OCI-LY7 (cell line): ENCODE results near the gene LRRC59. TPM values are rescaled to one million over a fixed set of nuclear protein-coding genes. Genes with fewer than 3 reads are reported as not detected.

Source experiments
- BruUV-seq: library from RNA; stranded (reverse); fragments of 400-500 nt; replicated peaks from 2 replicates; lab custom pipeline; 2021; lab: Mats Ljungman, UMichigan
- CTCF ChIA-PET: fragments of 300-600 bp; sonication (Branson Sonifier 250); formaldehyde crosslinking; loops from one replicate; lab custom pipeline; 2022; ENCODE audit warnings: antibody characterized with exemption; ENCODE audit not compliant: unreplicated experiment; lab: Charles Lee
- POLR2A ChIA-PET: fragments of 300-600 bp; sonication (Branson Sonifier 250); formaldehyde crosslinking; loops from one replicate; lab custom pipeline; 2022; ENCODE audit warnings: antibody characterized with exemption; lab: Charles Lee
- DNase-seq: peaks from one replicate; pipeline ENCODE4 v3.0.0-alpha.2; 2015; ENCODE audit warnings: low spot score
- H2AFZ ChIP-seq: fragments of 200-600 bp; sonication (generic), shearing (Covaris generic); 2 replicates; pipeline ENCODE4 v1.6.1; 2014; ENCODE audit warnings: mild to moderate bottlenecking, antibody characterized with exemption, low read length, moderate library complexity
- H3K27ac ChIP-seq: fragments of 200-600 bp; sonication (generic); 2 replicates; pipeline ENCODE4 v1.5.1; 2014; ENCODE audit warnings: mixed run types, low read depth, mild to moderate bottlenecking, moderate library complexity, low read length, inconsistent platforms; ENCODE audit not compliant: poor library complexity, severe bottlenecking
- H3K36me3 ChIP-seq: fragments of 200-600 bp; sonication (generic); 2 replicates; pipeline ENCODE4 v1.6.1; 2014; ENCODE audit warnings: mild to moderate bottlenecking, antibody characterized with exemption, low read length, moderate library complexity, mixed read lengths; ENCODE audit not compliant: insufficient read depth
- H3K4me1 ChIP-seq: fragments of 200-600 bp; sonication (generic); 2 replicates; pipeline ENCODE4 v1.5.1; 2014; ENCODE audit warnings: mild to moderate bottlenecking, low read length; ENCODE audit not compliant: insufficient read depth, poor library complexity, severe bottlenecking
- H3K4me2 ChIP-seq: fragments of 200-600 bp; sonication (generic); 2 replicates; pipeline ENCODE4 v1.6.1; 2014; ENCODE audit warnings: mild to moderate bottlenecking, low read length
- H3K4me3 ChIP-seq: fragments of 200-600 bp; sonication (generic); 2 replicates; pipeline ENCODE4 v1.5.1; 2014; ENCODE audit warnings: mild to moderate bottlenecking, low read depth, low read length; ENCODE audit not compliant: poor library complexity, severe bottlenecking
- H3K79me2 ChIP-seq: fragments of 200-600 bp; sonication (generic); 2 replicates; pipeline ENCODE4 v1.6.1; 2016; ENCODE audit warnings: low read depth, mild to moderate bottlenecking, low read length, moderate library complexity, mixed read lengths; ENCODE audit not compliant: insufficient read depth
- H3K9me2 ChIP-seq: fragments of 200-600 bp; sonication (generic); 2 replicates; pipeline ENCODE4 v1.6.1; 2016; ENCODE audit warnings: mild to moderate bottlenecking, low read length, mixed read lengths; ENCODE audit not compliant: insufficient read depth
- H3K9me3 ChIP-seq: fragments of 200-600 bp; sonication (generic); 2 replicates; pipeline ENCODE4 v1.6.1; 2014; ENCODE audit warnings: mild to moderate bottlenecking, mixed run types, low read length, mixed read lengths
- H4K20me1 ChIP-seq: fragments of 200-600 bp; sonication (generic); 2 replicates; pipeline ENCODE4 v1.6.1; 2014; ENCODE audit warnings: mild to moderate bottlenecking, antibody characterized with exemption, low read length, moderate library complexity, mixed read lengths; ENCODE audit not compliant: insufficient read depth
- EZH2phosphoT487 ChIP-seq: fragments of 200-600 bp; sonication (generic); IDR thresholded peaks from 2 replicates; pipeline ENCODE4 v1.6.1; 2018; ENCODE audit warnings: low read depth, borderline replicate concordance, mild to moderate bottlenecking, mixed run types, antibody characterized with exemption, low read length, moderate library complexity, mixed read lengths
- intact Hi-C: fragments of 100-400 bp; cut with micrococcal nuclease; formaldehyde crosslinking; loops from one replicate; pipeline ENCODE4 v1.10.0; 2022; ENCODE audit not compliant: unreplicated experiment
- total RNA-seq, 2 experiments: library from RNA; depleted of rRNA in 1 of 2; stranded (reverse); fragments of >200 nt in 1 of 2; shearing (Covaris generic) in 1 of 2; gene quantifications; 2 replicates each; pipeline ENCODE4 v1.2.3, GENCODE V29; 2014 to 2022
- TF ChIP-seq, protein P1 (sequence below): fragments of 200-600 bp; sonication (generic); conservative IDR thresholded peaks from 2 replicates; pipeline ENCODE4 v1.5.1; 2014; ENCODE audit warnings: mild to moderate bottlenecking, antibody characterized with exemption, low read length, moderate library complexity, mixed read lengths

LRRC59 gene
- total RNA-seq, 2 experiments from 2014 or later = 87.4 to 125 TPM

DNA sequence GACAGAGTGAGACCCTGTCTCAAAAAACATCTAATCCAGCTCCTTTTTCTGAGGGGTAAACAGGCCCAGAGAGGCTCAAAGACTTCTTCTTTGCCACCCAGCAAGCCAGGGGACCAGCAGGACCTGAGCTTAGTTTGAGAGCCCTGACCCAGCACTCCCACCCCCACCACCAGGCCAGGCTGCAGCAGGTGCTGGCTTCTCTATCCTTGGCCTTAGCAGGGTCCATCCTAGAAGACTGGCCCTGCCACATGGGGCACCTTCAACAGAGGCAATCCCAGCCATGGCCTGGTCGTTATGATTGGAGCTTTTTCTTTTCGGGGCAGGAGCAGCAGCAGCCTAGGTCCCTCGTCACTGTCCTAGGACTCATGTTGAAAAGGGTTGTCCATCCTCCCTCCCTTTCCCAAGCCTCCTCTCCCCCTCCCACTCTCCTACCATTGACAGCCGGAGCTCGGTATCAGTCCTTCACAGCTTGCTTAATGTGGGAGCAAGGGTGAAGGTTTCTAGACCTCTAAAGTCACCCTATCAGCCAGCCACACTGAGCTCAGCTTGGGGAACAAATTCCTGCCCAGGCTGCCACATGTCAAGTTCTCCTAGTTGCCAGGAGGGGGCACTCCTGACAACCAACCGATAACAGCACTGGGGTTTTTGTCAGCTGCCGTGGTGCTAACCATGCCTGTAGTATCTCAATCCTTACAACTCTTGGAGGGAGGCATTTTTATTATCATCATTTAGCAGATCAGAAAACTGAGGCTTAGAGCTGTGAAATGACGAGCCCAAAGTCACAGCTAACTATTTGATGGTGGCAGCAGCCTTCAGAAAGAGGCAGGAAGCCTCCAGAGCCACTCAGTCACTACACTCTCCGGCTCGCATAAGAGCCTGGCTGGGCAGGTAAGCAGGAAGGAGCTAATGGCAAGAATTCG, 35.5 kb downstream of the LRRC59 start:
- Histone ChIP-seq H3K79me2 (no peaks in the 10 kb centered on the region), H3K9me2 (no peaks in the 10 kb centered on the region), H3K36me3 (peaks cover 48% of the 10 kb centered on the region), H2AFZ (no peak overlapping the region), H3K4me2 (no peak overlapping the region), H4K20me1 (no peaks in the 10 kb centered on the region), H3K27ac (peak overlapping the region; percentile 17), H3K4me3 (no peak overlapping the region), H3K4me1 (peaks cover 4% of the 10 kb centered on the region), H3K9me3 (no peaks in the 10 kb centered on the region)
- intact Hi-C loops = loop anchor here (1.0 kb wide), 2 partner anchors 65 to 117 kb away; no protein-coding TSS in a partner anchor
- CTCF ChIA-PET = interaction anchor here (0.6 to 2.1 kb wide), 4 partner anchors 29 to 96 kb away, joined by 3 to 13 read pairs (median 6); no protein-coding TSS in a partner anchor
- no peak for TF ChIP-seq EZH2phosphoT487
- TF ChIP-seq, protein P1, sequence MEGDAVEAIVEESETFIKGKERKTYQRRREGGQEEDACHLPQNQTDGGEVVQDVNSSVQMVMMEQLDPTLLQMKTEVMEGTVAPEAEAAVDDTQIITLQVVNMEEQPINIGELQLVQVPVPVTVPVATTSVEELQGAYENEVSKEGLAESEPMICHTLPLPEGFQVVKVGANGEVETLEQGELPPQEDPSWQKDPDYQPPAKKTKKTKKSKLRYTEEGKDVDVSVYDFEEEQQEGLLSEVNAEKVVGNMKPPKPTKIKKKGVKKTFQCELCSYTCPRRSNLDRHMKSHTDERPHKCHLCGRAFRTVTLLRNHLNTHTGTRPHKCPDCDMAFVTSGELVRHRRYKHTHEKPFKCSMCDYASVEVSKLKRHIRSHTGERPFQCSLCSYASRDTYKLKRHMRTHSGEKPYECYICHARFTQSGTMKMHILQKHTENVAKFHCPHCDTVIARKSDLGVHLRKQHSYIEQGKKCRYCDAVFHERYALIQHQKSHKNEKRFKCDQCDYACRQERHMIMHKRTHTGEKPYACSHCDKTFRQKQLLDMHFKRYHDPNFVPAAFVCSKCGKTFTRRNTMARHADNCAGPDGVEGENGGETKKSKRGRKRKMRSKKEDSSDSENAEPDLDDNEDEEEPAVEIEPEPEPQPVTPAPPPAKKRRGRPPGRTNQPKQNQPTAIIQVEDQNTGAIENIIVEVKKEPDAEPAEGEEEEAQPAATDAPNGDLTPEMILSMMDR = peak; percentile 87
- DNase-seq = peak; percentile 77
- no TSS peak for BruUV-seq
- POLR2A ChIA-PET = interaction anchor here (0.7 to 3.2 kb wide), 5 partner anchors 10 to 446 kb away, joined by 4 to 17 read pairs (median 6); partner anchors contain the start of genes EME1, LRRC59 and MRPL27

DNA sequence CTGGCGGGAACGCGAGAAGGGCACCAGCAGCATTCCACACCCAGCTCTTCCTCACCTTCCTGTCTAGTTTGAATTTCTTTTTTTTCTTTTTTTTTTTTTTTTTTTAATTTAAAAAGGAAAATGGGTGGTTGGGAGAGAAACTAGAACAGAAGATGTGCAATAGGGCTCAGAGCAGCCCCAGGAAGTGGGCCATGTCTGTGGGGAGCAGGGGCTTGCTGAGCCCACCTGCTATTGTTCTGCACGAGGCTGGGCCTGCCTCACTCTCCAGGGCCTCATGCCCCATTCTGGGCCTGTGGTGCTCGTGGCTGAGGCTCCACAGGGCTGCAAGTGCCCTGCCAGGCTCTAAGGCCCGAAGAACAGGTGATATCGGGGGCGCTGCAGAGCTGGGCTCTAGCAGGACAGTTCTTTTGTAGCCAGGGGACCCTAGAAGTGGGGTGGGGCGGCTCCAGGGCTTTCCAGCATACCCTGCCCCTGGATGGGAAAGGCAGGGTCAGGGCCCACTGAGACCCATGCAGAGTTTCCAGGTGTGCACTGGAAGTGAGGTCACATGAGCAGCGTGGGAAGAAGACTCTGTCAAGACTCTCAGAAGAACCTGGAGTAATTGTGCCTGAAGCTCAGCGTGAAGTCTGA, 36.7 kb downstream of the LRRC59 start:
- Histone ChIP-seq H2AFZ (no peak overlapping the region), H3K4me2 (no peak overlapping the region), H3K36me3 (peaks cover 49% of the 10 kb centered on the region), H3K4me3 (no peak overlapping the region), H3K9me3 (no peaks in the 10 kb centered on the region), H3K9me2 (no peaks in the 10 kb centered on the region), H3K4me1 (peaks cover 4% of the 10 kb centered on the region), H4K20me1 (no peaks in the 10 kb centered on the region), H3K79me2 (no peaks in the 10 kb centered on the region), H3K27ac (no peak overlapping the region)
- CTCF ChIA-PET = interaction anchor here (0.6 to 2.1 kb wide), 2 partner anchors 30 to 65 kb away, joined by 9 to 13 read pairs; no protein-coding TSS in a partner anchor
- intact Hi-C loops = no loop called here
- TSS peak; percentile 75 for BruUV-seq
- POLR2A ChIA-PET = interaction anchor here (1.1 to 3.2 kb wide), 3 partner anchors 8 to 14 kb away, joined by 4 to 17 read pairs (median 4); partner anchors contain the start of genes EME1 and MRPL27
- DNase-seq = no peak
- TF ChIP-seq, protein P1 = no peak
- no peak for TF ChIP-seq EZH2phosphoT487
